HG03378 (cell line): Measurements from ENCODE around the gene CDR2L.
"Not testable (repeated sequence)": the region's sequence is repeated elsewhere in the genome, so short reads cannot be mapped to it uniquely, and the experiment has no call there.

Experiments used
- ATAC-seq: cut with Tn5 transposase; IDR thresholded peaks from one replicate; pipeline ENCODE4 v1.9.1; 2021; ENCODE audit warnings: mild to moderate bottlenecking, moderate library complexity; ENCODE audit not compliant: unreplicated experiment

CDR2L gene

DNA sequence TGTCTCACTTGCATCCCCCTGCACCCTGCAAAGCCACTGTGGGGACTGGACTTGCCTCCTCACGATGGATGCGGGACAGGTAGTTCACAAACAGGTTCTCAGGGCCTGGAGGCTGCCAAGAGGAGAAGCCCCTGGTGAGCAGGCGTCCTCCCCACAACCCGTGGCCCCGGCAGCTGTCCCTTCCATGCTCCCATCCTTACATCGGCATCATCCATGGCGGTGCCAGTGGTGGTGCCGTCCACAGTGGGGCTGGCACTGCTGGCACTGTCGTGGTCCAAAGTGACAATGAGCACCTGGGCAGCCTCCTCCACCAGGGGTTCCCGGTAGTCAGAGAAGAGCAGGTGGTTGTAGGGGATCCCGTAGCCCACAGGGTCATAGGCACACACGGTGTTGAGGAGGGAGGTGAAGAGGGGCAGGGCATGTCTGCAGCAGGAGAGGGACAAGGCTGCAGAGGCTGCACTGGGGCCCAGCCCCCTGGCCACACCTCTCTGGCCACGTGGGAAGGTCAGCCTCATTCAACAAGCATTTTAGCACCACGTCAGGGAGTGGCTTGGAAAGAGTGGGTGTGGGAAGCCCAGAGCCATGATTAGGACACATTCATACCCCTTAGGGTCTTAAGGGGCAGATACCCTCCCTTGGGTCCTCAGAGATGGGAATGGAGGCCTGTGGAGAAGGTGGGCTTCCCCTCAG, 27.5 kb upstream of the CDR2L start:
- ATAC-seq: no peak

DNA sequence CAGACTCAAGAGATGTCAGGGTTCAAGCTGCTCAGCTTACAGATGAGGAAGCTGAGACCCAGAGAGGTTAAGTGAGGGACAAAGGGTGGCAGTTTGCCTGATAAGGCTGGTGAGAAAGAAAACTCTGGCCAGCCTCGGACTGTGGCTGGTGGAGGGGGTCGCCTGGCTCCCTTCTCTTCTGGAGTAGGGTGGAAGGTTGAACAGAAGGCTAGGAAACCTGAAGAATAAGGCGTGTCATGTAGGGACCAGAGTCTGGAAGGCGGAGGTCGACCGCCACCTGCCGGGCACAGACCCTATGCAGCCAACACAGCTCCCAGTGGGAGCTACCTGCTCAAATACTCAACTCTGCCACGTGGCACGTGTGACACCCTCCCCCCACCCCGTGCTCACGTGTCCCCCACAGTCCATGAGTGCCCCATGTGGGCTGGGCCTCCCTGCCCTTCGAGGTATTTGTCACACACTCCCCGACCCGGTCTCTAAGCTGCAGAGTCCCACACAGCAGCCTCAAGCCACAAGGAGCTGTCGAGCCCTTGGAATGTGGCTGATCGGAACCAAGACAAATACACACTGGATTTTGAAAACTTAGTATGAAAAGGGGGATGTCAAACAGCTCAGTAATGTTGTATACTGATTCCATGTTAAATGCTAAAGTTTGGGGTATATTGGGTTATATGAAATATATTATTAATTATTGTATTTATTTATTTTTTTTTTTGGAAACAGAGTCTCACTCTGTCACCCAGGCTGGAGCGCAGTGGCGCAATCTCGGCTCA, 26.7 kb upstream of the CDR2L start:
- ATAC-seq: no peak

DNA sequence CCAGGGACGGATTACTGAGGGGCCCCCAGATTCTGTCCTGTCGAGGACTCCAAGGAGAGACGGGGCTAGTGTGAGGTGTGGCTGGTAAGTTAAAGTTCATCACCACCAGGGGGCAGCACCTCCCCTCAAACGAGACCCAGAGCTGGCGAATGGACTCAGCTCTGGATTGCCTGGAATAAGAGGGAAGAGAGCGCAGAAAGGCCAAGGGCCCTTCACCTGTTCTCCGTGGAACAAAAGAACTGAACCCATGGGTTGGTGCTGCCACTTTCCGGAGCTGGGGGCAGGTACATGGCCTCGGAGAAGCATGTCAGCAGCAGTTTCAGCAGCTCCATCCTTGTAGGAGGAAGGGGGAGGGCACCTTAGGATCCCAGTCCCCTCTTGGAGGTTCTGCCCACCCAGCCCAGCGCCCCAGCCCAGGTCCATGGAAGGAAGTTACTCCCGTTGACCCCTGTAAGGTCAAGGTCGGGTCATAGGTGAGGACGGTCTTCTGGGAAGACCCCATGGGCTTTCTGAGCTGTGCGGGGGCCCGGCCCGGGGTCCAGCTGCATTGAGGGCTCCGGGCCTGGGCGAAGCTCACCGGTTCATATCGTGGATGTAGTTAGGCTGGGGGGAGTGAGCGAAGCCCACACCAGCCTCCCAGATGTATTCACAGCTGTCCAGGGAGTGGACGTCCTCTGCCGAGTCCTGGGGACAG, 25.6 kb upstream of the CDR2L start:
- ATAC-seq: no peak

DNA sequence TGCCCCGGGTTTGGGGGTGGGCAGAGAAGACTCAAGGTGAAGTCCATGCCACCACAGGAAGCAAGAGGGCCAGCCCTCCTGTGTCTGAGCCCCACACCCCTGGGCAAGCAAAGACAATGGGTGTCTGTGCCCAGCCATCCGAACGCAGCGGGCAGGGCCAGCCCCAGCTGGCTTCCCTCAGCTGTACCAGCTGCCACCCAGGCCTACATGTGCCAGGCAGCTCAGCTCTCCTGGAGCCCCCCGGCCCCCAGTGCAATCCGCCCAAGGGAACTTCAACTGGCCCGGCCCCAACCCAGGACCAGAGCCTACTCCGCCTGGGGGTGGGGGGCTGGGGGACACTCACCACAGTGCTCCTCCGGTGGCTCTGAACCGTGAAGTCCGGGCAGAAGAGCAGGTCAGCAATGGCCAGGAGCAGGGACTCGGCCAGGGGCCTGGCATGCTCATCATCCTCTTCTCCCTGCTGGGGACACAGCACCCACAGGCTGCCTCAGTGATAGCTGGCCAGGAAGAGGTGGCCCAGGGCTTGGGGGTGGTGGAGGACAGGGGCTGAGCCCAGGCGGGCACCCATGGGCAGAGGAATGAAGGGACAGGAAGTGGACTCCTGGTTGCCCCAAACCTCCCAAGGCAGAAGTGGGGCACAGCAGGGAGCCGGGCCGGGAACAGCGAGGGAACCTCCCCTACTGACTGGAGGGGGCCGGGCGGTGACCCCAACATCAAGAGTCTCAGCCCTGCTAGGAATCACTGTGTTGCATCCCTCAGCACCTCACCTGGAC, 24.6 kb upstream of the CDR2L start:
- ATAC-seq: no peak

DNA sequence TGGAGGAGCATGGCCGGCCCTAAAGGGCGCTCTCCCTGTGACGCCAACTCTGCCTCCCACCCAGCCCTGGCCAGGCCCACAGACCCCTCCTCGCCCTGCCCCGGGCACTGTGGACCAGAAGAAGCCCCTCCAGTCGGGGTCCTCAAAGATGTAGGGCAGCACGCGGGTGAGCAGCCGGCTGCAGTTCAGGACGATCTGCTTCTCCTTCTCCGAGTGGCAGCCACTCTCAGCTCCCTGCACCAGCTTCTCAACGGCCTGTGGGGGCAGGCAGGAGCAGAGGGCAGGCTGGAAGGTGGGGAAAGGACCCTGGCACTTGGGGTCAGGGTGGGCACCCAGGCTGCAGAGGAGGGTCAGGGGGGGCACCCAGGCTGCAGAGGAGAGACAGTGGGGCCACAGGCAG, 23.8 kb upstream of the CDR2L start:
- no peak for ATAC-seq

DNA sequence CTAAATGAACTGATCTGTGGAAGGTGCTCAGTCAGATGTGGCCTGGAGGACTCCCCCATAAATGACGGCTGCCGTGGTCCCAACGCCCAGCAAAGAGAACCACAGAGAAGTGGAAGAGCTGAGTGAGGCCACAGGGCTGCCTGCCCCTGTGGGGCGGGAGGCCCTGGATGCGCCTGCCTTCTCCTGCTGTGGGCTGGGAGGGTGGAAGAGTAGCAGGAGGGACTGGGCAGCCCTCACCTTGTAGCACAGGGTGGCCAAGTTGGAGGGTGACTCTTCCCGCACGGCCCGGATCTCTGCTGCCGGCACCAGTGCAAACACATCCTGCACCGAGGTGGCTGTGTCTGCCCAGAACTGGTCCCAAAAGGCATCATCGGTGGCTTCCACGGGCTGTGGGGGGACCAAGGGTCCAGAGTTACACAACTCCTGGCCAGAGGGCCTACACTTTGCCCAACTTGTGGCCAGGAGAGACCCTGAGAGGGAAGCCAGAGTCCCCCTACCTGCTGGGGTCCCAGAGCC, 23.1 kb upstream of the CDR2L start:
- no peak for ATAC-seq

DNA sequence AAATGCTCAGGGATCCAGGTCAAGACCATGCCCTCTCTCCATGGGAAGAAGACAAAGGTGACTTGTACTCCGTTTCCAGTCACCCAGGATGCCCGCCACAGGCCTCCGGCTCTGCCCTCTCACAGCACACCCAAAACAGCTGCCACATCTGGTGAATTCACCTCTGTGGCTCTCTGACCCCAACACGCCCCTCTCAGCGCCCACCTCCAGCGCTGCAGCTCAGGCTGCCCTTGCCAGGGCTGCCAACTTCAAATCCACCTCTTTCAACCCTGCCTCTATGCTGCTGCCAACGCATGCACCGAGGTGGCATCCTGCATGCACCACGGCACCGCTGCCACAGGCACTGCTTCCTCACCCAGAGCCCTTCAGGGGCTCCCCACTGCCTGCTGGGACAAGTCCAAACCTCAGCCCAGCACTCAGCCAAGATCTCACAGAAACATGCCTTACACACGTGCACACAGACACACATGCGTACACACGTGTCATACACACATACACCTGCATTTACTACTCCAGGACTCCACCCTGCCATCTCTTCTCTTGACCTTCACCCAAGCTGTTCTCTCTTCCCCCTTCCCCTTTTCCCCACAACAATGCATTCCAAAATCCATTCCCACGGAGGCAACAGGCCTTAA, 22.3 kb upstream of the CDR2L start:
- ATAC-seq: no peak

DNA sequence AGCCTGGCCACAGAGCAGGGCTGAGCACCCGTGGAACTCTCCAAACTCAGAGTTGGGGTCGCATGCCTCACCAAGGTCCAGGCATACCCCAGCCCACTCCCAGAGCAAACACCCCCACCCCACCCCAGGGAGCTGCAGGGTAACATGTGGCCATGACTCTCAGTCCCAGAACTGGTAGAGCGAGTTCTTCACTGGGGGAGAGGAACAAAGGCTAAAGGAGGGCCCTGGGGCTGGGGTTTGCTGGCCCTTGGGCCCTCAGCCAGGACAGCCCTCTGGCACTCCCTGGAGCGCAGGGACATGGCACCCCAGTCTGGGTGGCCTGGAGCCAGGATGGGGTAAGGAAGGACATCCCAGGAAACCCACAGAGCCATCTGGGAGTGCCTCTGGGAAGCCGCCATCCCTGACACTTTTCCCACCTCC, 19.1 kb upstream of the CDR2L start:
- ATAC-seq: no peak

DNA sequence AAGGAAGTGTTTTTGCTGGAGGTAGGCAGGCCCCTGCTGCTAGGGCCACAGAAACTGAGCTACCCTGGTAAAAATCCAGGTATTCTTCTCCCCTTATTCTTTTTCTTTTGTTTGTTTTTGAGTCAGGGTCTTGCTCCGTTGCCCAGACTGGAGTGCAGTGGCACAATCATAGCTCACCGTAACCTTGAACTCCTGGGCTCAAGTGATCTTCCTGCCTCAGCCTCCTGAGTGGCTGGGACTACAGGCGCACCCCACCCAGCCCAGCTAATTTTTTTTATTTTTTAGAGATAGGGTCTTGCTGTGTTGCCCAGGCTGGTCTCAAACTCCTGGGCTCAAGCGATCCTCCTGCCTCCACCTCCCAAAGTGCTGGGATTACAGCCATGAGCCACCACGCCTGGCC, 17.9 kb upstream of the CDR2L start:
- ATAC-seq: not testable (repeated sequence)

DNA sequence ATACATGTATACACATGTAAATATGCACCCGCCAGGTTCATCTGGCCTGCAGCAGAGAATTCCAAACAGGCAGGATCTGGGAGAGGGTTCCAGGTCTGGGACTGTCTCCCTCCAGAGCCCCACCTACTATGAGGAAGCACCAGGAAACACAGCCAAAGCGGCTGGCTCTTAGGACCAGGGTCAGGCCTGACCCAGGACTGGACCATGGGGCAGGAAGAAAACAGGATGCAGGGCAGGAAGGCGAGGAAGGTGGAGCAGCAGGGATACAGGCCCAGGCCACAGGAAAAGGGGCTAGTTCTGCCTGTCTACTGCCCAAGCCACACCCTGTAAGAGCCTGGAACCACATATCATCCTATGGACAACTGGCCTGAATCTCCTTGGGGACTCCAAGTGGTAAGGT, 17.0 kb upstream of the CDR2L start:
- ATAC-seq: no peak

DNA sequence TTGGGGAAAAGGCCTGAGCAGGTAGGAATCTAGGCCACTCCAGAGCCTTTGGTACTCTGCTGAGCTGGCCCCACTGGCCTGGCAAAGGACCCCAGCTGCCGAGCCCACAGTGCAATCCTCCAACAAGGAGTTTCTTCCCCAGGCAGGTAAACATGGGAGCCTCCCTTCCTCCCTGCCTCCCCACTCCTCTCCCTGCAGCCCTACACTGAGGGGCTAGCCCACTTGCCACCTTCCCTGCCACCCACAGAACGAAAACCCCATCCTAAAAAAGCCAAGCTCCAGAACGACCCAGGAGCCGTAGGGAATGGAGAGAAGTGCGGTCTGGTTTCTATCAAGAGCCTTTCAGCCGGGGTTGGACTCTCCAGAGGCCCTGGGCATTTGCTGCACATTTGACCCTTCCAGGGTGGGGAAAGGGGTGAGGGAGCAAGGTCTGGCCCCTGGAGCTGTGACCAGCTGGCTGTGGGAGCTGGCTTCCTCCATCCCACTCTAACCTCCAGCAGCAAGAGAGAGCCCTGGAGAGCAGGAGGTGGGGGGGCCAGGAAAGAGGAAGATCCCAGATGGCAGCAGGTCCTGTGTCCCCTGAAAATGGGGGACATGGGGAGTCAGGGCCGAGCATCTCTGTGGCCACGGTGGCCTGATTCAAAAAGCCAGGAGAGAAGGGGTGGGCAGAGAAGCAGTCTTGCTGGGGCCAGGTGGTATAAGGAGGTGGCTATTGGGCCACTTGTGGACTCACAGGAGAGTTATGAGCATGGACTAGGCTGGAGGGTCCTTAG, 16.2 kb upstream of the CDR2L start:
- ATAC-seq: no peak

DNA sequence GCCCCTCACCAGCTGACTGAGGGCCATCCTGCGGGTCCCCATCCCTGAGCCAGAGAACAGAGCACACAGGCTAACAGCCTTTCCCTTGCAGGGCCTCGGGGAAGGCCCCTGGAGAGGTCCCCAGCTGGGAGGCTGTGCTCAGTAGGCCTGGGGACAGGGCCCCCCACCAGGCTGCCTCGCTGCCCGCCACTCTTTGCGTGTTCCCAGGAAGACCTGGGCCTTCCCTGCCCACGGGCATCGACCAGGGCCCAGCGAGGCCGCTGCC, 15.7 kb upstream of the CDR2L start:
- ATAC-seq: no peak

DNA sequence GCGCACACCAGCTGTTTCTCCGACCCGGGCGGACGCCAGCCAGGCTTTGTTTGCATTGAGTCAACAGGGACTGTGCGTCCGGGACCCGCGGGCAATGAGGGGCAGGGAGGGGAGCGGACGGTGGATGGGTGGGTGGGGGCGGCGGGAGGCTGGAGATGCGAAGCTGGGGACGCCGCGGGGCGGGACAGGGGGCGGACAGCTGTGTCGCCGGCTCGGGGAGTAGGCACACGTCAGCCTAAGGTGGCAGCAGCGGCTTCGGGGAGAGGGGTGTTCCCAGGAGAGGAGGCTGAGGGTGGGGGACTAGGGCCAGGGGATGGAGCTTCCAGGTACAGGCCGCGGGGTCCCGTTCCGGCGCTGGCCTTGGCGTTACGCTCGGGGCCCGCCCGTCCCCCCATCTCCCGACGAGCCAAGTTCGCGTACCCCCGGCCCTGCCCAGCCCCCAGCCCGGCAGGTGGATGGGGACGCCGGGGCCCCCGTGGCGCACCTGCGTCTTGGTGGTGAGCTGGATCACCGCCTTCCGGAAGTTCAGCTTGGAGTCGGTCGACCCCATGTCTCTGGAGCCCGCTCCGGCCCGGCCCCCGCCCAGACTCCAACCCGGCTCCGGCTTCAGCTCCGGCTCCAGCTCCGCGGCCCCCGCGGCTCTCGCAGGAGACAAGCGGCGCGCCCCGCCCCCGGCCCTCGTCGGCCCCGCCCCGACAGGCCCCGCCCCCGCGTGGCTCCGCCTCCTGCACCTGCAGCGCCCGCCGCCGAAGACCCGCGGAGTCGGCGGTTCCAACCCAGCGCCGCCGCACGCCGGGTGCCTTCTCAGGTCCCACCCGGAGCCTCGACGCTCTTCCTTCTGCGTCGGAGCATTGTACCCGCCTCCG, 15.1 kb upstream of the CDR2L start, which contains the start of gene HID1:
Gene HID1 (minus strand): TSS at position 653 of the 866 bp plus-strand sequence. CDS start 103 bp downstream, at position 550.
- ATAC-seq: no peak

DNA sequence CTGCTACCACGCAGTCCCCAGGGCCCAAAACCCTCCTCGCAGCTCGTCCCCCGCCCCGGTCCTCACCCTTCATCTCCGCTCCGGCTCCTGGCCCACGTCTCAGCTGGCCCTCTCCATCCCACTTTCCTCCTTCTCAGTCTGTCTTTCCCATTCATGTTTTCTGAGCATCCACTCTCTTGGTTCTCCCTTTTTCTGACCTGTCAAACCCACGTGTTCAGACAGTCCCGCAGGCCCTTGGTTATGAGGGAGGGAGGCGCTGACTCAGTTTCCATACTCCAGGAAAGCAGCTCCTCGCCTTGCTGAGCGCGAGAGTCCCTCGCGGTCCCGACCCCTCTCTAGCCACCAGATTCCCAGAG, 14.5 kb upstream of the CDR2L start:
- ATAC-seq: no peak

DNA sequence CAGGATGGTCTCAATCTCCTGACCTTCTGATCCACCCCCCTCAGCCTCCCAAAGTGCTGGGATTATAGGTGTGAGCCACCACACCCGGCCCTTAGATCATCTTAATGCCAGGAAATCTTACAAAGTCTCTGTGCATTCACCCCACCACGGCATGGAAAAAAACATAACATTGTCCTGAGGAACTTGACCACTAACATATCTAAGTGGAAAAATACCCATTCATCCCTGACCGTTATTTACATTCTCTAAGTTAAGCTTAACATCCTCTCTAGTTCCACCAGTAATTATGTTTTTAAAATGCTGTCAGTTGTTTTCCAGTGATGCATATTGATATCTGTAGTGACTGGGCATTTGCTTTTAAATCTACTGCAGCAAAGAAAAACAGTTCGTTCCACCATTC, 11.5 kb upstream of the CDR2L start:
- ATAC-seq: no peak

DNA sequence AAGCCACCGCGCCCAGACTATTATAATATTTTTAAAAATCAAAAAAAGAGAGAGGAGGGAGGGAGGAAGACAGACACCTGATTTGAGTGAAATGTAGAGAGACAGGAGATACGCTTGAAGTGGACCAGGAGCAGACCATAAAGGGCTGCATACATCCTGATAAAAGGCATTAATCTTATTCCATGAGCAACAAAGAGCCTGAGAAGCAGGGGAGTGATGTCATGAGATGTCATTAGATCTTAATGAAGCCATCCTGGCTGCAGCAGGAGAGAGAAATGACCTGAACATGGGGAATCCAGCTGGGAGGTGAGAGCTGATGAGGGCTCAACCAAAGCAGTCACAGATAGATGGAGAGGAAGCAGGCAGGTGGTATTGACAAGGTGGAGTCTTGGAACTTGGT, 9.6 kb upstream of the CDR2L start:
- no peak for ATAC-seq

DNA sequence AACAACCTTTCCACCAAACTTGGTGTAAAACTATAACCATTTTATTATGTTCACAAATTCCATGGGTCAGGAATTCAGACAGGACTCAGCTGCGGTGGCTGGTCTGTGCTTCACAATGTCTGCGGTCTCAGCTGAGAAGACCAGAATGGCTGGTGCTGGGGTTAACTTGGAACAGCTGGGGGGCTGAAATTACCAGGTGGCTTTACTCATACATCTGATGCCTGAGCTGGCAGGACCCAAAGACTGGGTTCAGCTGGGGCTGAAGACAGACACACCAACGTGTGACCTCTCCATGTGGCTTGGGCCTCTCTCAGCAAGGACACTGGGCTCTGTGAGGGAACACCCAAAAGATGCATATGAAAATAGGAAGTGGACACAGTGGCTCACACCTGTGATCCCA, 9.2 kb upstream of the CDR2L start:
- no peak for ATAC-seq

DNA sequence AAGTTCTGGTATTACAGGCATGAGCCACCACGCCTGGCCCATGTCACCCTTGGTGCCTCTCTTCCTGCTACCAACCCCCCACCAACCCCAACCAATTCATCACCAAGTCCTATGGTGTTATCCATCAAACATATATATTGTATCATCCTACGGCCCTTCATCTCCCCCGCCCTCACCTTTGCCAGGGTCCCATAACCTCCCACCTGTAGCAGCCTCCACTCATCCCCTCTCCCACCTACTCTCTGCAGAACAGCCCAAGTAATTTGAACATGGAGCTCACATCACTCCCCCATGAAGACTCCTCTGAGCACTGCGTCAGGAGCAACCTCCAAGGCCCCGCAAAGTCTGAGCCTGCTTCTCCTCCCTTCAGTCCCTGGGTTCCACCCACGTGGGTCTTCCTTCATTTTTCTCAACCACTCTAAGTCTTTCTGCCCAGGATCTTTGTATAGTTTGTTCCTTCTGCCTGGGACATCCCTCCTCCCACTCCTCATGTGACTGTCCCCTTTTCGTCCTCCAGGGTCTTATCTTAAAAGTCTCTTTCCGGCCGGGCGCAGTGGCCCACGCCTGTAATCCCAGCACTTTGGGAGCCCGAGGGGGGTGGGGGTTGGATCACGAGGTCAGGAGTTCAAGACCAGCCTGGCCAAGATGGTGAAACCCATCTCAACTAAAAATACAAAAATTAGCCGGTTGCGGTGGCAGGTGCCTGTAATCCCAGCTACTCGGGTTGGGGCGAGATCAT, 7.9 kb upstream of the CDR2L start:
- no peak for ATAC-seq
